Suprapubic skin (tissue), 4 donors: ENCODE results near the gene KCNJ16. TPM values are rescaled to one million over a fixed set of nuclear protein-coding genes. Genes with fewer than 3 reads are reported as not detected.

Source experiments
- DNase-seq, 2 donors: peaks; one replicate each; pipeline ENCODE4 v3.0.0-alpha.2; 2019; ENCODE audit warnings: low spot score in 2 of 2
- H3K27ac ChIP-seq: fragments of 200-600 bp; sonication (generic); one replicate; pipeline ENCODE4 v1.5.1; 2019
- H3K27me3 ChIP-seq: fragments of 200-600 bp; sonication (generic); one replicate; pipeline ENCODE4 v1.5.1; 2019
- H3K36me3 ChIP-seq: fragments of 200-600 bp; sonication (generic); one replicate; pipeline ENCODE4 v1.5.1; 2019
- H3K4me1 ChIP-seq: fragments of 200-600 bp; sonication (generic); one replicate; pipeline ENCODE4 v1.5.1; 2019
- H3K4me3 ChIP-seq: fragments of 200-600 bp; sonication (generic); one replicate; pipeline ENCODE4 v1.5.1; 2019; ENCODE audit warnings: mild to moderate bottlenecking
- H3K9me3 ChIP-seq: fragments of 200-600 bp; sonication (generic); one replicate; pipeline ENCODE4 v1.5.1; 2019
- EP300 ChIP-seq: sonication (generic); formaldehyde crosslinking; IDR thresholded peaks from one replicate; pipeline ENCODE4 v1.6.1; 2017; ENCODE audit warnings: antibody characterized with exemption
- POLR2A ChIP-seq, 2 donors: fragments of 450-650 bp; IDR thresholded peaks; one replicate each; pipeline ENCODE4 v1.6.1; 2017; ENCODE audit warnings: antibody characterized with exemption in 2 of 2, mild to moderate bottlenecking in 2 of 2, moderate library complexity in 2 of 2
- POLR2AphosphoS5 ChIP-seq, 3 donors: sonication (generic); formaldehyde crosslinking; IDR thresholded peaks; one replicate each; pipeline ENCODE4 v1.6.1; 2017; ENCODE audit warnings: antibody characterized with exemption in 3 of 3
- WGBS: methylation state at CpG from one replicate; pipeline ENCODE4 v1.1.5; 2018; 5-methylcytosine and 5-hydroxymethylcytosine counted together
- total RNA-seq, 4 donors: library from RNA; depleted of rRNA; stranded (reverse); fragments of >200 nt; gene quantifications; one replicate each; pipeline ENCODE4 v1.1.0, GENCODE V29; 2016
- TF ChIP-seq, protein P1 (sequence below), 2 donors: fragments of 200-600 bp in 1 of 2; fragments of 450-650 bp in 1 of 2; sonication (generic) in 1 of 2; IDR thresholded peaks; one replicate each; pipeline ENCODE4 v1.5.1; 2016 to 2019; ENCODE audit warnings: antibody characterized with exemption in 2 of 2, mild to moderate bottlenecking in 1 of 2, moderate library complexity in 1 of 2

KCNJ16 gene
- total RNA-seq, 4 donors from 2014 or later: not detected

DNA sequence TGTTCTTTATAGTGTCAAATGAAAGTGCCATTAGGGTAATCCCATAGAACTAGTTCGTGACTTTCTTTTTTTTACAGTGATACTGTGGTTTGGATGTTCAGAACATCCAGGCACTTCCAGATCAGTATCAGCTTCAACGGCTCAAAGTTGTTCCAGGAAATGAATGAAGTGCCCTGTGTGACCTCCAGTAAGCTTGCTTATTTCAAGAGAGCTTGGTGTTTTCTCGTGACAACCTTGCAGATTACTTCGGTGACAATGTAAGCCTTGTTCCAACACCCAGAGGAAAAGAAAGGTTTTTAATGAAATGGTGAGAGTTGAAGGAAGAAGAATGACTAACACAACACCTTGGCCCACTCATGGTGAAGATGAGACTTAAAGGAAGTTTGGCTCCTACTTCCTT, 16.0 kb upstream of the KCNJ16 start:
- Histone ChIP-seq H3K4me1 (no peaks in the 10 kb centered on the region), H3K9me3 (no peaks in the 10 kb centered on the region), H3K4me3 (no peak overlapping the region), H3K36me3 (no peaks in the 10 kb centered on the region), H3K27me3 (no peaks in the 10 kb centered on the region), H3K27ac (no peak overlapping the region)
- TF ChIP-seq POLR2A (IDR thresholded peaks at IDR 0.05): no peak
- TF ChIP-seq POLR2AphosphoS5 (IDR thresholded peaks at IDR 0.05): no peak
- no peak for TF ChIP-seq EP300
- TF ChIP-seq, protein P1, sequence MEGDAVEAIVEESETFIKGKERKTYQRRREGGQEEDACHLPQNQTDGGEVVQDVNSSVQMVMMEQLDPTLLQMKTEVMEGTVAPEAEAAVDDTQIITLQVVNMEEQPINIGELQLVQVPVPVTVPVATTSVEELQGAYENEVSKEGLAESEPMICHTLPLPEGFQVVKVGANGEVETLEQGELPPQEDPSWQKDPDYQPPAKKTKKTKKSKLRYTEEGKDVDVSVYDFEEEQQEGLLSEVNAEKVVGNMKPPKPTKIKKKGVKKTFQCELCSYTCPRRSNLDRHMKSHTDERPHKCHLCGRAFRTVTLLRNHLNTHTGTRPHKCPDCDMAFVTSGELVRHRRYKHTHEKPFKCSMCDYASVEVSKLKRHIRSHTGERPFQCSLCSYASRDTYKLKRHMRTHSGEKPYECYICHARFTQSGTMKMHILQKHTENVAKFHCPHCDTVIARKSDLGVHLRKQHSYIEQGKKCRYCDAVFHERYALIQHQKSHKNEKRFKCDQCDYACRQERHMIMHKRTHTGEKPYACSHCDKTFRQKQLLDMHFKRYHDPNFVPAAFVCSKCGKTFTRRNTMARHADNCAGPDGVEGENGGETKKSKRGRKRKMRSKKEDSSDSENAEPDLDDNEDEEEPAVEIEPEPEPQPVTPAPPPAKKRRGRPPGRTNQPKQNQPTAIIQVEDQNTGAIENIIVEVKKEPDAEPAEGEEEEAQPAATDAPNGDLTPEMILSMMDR (IDR thresholded peaks at IDR 0.05): no peak
- WGBS: 41% methylated on average over 4 of the region's 4 CpGs
- no peak for DNase-seq

DNA sequence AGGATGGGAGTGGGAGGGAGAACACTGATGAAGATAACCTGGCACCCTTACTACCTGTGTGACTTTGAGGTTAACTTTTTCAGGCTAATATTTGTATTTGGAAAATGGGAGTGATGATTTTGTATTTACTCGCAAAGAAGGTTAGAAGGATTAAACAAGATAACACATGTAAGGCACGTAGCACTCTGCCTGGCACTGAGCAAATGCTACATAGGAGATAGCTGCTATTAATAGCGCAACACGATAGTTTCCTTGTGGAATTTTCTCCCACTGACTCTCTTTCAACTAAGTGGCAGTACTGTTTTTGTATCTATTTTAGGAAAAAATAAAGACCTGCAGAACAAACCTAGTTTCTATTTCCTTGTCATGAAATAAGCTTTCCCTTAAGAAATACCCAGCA, 15.4 kb upstream of the KCNJ16 start:
- Histone ChIP-seq H3K4me1 (no peaks in the 10 kb centered on the region), H3K27ac (no peak overlapping the region), H3K36me3 (no peaks in the 10 kb centered on the region), H3K9me3 (no peaks in the 10 kb centered on the region), H3K4me3 (no peak overlapping the region), H3K27me3 (no peaks in the 10 kb centered on the region)
- DNase-seq: no peak
- 52% methylated on average over 4 of the region's 4 CpGs for WGBS
- TF ChIP-seq POLR2AphosphoS5 (IDR thresholded peaks at IDR 0.05) (no peak), POLR2A (IDR thresholded peaks at IDR 0.05) (no peak), EP300 (no peak)
- TF ChIP-seq, protein P1 (IDR thresholded peaks at IDR 0.05): no peak

DNA sequence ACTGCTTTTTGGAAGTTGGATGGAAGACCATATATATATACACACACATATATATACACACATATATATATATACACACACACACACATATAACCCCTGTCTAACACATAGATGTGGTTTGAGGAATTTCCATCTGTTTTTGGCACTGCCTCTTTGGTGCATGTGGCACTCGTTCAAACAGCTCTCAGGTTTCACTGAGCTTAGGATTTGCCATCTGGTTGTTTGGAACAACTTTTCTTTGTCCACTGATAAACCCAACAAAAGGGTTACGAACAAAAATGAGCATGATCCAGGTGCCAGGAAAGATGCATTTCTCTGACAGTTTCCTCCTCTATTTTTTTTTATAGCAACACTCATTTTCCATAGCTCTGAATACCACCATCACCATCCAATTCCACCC, 14.6 kb upstream of the KCNJ16 start:
- H3K27me3 ChIP-seq: no peaks in the 10 kb centered on the region
- no peak for DNase-seq
- WGBS: 21% methylated on average over 2 of the region's 2 CpGs
- no peaks in the 10 kb centered on the region for H3K36me3 ChIP-seq
- H3K27ac ChIP-seq: no peak overlapping the region
- H3K4me1 ChIP-seq: no peaks in the 10 kb centered on the region
- no peak for TF ChIP-seq POLR2A (IDR thresholded peaks at IDR 0.05)
- TF ChIP-seq, protein P1 (IDR thresholded peaks at IDR 0.05): no peak
- TF ChIP-seq POLR2AphosphoS5 (IDR thresholded peaks at IDR 0.05): no peak
- no peak for TF ChIP-seq EP300
- no peak overlapping the region for H3K4me3 ChIP-seq
- no peaks in the 10 kb centered on the region for H3K9me3 ChIP-seq

GRCh38 chr17:70067134-70067533, 7.9 kb upstream of the KCNJ16 start:
- no peak overlapping the region for H3K4me3 ChIP-seq
- 62% methylated on average over 5 of the region's 5 CpGs for WGBS
- no peak for DNase-seq
- H3K36me3 ChIP-seq: no peaks in the 10 kb centered on the region
- H3K9me3 ChIP-seq: no peaks in the 10 kb centered on the region
- no peaks in the 10 kb centered on the region for H3K4me1 ChIP-seq
- TF ChIP-seq EP300 (no peak), POLR2AphosphoS5 (IDR thresholded peaks at IDR 0.05) (no peak), POLR2A (IDR thresholded peaks at IDR 0.05) (no peak)
- TF ChIP-seq, protein P1 (IDR thresholded peaks at IDR 0.05): no peak
- H3K27me3 ChIP-seq: no peaks in the 10 kb centered on the region
- H3K27ac ChIP-seq: no peak overlapping the region

- H3K4me3 ChIP-seq: no peak overlapping the region
- TF ChIP-seq EP300 (no peak), POLR2A (IDR thresholded peaks at IDR 0.05) (no peak)
- TF ChIP-seq, protein P1 (IDR thresholded peaks at IDR 0.05): no peak
- no peaks in the 10 kb centered on the region for H3K27me3 ChIP-seq
- no peak for DNase-seq
- no peaks in the 10 kb centered on the region for H3K4me1 ChIP-seq
- no peaks in the 10 kb centered on the region for H3K9me3 ChIP-seq
- no peaks in the 10 kb centered on the region for H3K36me3 ChIP-seq
- no peak overlapping the region for H3K27ac ChIP-seq
- 63% methylated on average over 3 of the region's 3 CpGs for WGBS
These were observed 4.6 kb upstream of the KCNJ16 start for GRCh38 chr17:70070305-70071027.
